ENCODE results near the gene TLCD3A.

- TF ChIP-seq CTCF (IDR thresholded peaks at IDR 0.05) (no peak), ZFX (IDR thresholded peaks at IDR 0.05; ENCODE audit: borderline replicate concordance) (no peak)
Measured at GRCh38 chr17:690361-690760, 42.0 kb upstream of the TLCD3A start.
